Measurements from ENCODE around the gene CRAT. TPM values are rescaled to one million over a fixed set of nuclear protein-coding genes. Genes with fewer than 3 reads are reported as not detected.
"Not testable (repeated sequence)": the region's sequence is repeated elsewhere in the genome, so short reads cannot be mapped to it uniquely, and the experiment has no call there.

CRAT gene
- total RNA-seq, 1 experiment from 2014 or later, result 47.9 TPM

DNA sequence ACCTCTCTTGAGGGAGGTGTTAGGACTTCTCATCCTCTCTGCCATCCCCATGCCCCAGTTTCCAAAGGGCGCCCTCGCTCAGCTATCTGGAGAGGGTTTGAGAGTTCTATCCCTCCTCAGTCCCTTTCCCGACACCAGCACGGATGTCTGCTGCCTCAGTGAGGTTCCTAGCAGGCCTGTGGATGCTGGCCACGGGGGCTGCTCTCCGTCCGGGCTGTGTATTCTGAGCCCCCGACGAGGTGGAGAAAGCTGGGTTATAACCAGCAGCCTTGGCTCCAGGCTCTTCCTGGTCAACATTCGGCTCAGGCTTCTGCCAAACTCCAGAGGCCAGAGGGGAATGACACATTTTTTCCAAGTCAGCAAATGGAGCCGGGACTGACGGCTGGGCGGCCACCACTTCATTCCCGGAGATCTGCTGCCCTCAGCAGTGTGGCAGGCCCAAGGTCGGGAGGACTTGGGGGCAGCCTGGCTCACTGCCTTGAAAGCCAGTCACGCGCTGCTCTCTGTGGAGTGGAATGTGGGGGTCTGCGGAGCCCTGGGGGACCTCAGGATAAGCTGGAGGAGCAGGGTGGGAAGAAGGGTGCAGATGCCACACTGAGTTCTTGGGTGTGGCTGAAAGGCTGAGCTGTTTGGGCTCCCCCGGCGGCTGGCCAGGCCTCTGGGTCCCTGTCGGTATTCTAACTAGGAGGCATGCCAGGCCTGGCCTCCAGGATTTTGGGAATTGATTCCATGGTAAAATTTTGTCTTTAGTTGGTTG lies 28.1 kb upstream of the CRAT start:
- peak; percentile 39 for DNase-seq (ENCODE audit: low read depth)

DNA sequence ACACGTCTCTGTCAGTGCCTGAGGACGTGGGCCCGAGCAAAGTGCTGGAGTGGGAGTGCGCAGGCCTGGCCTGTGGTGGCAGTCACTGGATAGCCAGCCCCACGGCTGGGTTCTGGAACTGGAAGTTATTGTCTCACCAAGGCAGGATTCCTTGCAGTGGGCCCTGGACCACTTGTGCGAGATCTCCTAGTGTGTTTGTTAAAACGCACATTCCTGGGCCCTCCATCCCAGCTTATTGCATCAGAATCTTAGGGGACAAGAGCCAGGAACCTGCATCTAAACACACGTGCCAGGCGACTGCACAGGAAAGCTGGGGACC lies 27.5 kb upstream of the CRAT start:
- DNase-seq (ENCODE audit: low read depth), result no peak

DNA sequence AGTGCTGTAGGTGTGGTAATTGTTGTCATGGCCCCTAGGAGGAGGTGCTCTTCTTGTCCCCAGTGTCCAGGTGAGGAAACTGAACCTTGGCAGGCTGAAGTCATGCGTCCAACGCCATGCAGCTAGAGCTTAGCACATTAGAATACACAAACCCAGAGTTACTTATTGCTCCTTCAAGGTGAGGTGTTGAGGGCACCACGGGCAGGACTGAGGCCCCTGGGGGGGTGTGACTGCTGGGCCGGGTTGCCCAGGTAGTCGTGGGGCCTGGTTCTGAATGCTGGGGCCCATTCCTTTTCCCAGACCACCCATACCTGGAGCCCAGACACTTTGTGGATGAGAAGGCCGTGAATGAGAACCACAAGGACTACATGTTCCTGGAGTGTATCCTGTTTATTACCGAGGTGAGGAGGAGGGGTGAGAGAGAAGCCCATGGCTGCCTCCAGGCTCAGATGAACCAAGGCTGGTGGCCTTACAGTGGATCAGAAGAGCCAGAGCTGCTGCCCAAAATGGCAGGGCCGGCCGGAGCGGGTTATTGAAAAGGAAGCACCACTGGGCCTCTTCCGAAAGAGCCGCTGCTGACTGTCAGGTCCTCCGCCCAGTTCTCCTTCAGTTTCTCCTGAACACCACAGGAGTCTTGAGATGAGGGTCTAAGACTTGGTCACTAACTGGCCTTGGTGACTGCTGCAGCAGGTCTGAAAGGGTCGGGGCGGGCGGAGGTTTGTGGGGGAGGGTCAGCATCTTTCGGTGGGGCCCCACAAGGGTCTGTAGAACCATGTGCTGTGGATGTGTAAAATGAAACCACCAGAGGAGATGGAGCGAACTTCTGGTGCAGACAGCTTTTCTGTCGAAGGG lies 26.9 kb upstream of the CRAT start:
- no peak for DNase-seq (ENCODE audit: low read depth)

DNA sequence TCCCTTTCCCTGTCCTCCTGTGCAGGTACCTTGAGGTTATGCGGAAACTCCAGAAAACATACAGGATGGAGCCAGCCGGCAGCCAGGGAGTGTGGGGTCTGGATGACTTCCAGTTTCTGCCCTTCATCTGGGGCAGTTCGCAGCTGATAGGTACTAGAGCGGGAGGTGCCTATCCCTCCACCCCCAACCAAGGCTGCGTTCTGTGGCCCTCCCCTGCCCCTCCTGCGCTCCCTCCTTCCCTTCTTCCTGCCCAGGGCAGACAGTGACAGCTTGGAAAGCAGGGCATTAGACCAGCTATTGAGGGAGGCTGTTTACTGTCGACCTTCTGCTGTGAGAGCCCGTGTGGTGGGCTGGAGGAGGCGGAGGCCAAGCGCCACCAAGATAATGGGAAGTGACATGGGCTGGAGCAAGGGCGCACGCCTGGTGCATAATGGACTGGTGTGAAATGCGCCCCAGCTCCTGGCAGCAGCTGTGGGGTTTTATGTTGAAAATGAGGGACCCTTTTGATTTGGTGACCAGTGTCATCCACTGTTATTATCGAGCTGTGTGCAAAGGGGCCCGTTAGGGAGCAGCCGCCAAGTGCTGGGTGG lies 25.9 kb upstream of the CRAT start:
- DNase-seq (ENCODE audit: low read depth), result no peak

DNA sequence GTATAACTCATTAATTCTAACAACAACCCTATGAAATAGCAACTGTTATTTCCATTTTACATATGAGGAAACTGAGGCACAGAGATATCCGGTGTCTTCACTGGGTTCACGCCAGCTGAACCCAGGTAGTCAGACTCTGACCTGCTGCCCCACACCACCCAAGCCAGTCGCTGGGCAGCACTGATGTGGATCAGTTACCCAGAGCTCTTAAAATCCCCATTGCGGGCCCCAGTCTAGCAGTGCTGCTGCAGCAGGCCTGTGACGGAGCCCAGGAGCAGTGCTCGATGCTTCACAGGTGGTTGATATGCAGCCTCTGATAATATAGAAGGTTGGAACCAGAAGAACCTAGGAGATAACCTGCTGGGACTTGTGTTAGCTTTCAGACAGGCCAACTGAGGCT lies 24.9 kb upstream of the CRAT start:
- no peak for DNase-seq (ENCODE audit: low read depth)

DNA sequence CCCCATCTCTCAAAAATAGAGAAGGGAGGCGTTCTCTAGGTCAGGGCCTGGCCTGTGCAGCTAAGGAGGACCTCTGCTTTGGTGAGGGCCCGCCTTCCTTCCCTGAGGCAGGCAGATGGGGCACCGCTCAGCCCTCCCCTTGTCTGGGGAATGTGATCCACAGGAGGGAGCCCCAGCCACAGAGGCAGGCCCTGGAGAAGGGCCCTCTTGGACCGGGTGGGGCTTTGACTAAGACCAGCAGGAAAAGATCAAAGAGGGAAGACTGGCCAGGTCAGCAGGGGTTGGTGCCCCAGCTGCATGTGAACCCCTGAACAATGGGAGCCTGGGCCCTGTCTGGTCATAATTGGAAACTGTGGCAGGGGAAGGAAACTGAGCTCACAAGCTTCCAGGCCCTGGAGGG lies 22.5 kb upstream of the CRAT start:
- DNase-seq (ENCODE audit: low read depth), result no peak

DNA sequence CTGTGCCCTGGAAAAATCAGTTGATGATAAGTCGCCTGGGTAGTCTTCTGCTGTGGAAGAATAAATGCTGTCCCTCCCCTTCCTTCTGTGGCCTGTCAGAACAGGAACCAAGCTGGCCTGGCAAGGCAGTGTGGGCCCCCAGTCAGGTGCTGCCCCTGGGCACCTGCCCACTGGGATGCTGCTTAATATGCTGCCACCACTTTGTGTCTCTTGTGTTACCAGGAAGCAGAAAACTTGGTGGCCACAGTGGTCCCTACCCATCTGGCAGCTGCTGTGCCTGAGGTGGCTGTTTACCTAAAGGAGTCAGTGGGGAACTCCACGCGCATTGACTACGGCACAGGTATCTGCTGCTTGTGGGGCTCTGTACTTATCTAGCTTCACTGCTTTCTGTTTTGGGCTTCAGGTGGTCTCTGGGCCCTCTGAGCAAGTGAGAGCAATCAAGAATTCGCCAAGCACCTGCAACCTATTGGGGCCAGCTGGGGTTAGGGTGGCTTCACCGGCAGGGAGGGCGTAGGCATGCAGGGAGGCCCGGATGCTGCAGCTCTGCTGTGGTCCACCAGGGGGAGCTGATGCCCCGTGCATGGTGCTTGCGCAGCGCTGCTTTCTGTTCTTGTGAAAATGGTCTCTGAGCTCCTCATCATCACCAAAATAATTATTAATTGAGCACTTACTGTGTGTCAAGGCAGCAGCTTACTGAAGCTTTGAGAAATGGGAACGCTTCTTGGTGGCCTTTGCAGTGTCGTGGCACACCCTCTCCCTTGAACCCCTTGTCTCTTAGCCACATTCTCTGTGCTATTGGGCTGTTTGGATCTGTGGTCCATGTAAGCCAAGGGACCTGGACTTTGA lies 20.9 kb upstream of the CRAT start:
- DNase-seq (ENCODE audit: low read depth), result peak; percentile 42

DNA sequence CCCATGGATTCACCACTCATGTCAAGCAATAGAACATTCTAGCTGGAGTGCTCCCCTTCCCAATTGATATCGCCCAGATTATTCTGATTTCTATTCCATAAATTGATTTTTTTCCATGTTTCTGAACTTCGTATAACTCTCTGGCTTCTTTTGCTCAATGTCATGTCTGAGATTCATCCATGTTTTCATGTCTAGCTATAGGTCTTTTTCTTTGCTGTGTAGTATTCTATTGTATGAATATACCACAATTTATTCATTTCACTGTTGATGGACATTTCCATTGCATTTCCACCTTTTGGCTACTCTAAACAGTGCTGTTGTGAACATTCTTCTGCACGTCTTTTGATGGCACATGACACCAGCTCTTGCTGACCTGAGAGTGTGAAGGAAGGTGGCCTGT lies 20.2 kb upstream of the CRAT start:
- no peak for DNase-seq (ENCODE audit: low read depth)

DNA sequence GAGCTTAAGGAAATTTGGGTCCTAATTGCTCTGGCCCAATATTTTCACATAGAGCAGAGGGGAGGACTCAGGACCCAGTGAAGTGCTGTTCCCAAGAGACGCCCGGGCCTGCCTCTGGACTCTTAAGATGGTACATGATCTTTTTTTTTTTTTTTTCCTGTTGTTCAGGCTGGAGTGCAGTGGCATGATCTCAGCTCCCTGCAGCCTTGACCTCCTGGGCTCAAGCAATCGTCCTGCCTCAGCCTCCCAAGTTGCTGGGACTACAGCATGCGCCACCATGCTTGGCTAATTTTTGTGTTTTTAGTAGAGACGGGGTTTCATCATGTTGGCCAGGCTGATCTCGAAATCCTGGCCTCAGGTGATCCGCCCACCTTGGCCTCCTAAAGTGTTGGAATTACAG lies 19.7 kb upstream of the CRAT start:
- not testable (repeated sequence) for DNase-seq (ENCODE audit: low read depth)

DNA sequence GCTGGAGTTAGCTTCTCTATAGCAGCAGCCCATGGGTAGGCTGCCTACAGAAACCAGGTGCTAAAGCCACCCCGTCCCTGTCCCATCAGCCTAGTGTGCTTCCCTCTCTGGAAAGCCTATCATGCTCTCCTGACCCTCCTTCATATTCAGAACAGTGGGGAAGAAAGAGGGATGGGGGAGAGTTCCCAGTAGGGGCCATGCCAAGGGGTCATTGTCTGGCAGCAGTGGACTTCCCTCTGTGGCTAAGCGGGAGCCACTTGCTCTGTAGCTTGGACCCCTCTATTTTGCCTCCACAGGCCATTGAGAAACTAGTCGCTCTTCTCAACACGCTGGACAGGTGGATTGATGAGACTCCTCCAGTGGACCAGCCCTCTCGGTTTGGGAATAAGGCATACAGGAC lies 18.1 kb upstream of the CRAT start:
- no peak for DNase-seq (ENCODE audit: low read depth)

DNA sequence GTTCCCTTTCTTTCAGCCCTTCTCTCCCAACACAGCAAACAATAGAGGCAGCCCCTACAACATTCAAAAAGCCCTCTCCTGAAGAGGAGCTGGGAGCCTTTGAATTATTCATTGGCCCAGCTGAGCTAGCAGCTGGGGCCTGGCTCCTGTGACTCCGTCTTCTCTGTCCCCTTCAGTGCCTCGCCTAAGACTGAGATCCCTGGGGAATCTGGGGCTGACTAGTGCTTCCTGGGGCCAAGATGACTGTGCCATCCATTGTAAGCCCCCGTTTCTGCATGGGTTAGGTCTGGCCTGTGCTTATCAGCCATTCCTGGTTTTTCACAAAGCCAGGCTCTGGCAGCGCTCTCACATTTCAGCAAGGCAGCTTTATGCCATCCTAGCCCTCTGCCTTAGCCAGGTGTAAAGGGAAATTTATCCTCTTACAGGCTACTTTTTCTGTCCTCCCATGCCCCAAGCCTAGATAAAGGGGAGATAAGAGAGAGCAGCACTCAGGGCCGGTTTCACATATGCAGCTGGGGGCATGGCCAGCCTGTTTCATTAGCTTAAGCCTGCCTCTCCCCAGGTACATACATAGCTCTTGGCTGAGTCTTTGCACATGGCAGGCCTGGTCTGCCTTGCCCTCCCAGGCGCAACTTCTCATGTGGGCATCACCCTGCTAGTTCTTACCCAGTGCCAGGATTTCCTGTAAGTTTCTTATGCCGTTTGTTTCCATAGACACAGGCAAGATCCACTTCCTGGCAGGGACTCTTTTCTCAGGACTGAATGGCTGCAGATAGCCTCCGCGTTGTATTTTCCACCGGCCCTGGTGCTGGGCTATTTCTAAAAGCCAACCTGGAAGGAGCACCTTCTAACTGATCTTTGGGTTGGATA lies 16.4 kb upstream of the CRAT start:
- no peak for DNase-seq (ENCODE audit: low read depth)

DNA sequence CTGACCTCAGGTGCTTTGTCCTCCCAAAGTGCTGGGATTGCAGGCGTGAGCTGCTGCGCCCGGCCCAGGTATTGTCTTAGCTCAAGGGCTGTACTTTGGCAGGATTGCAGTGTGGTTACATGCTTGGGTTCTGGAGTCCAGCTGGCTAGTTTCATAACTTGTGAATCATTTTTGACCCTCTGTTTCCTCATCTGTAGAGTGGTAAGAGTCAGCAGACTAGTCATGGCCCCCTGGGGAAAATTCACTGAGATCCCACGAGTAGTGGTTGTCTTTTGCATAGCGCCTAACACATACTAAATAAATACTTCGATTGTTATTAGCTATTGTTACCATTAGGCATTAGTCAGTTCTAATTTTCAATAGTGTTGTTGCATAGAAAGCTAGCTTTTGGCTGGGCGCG lies 14.9 kb upstream of the CRAT start:
- DNase-seq (ENCODE audit: low read depth), result peak; percentile 92

DNA sequence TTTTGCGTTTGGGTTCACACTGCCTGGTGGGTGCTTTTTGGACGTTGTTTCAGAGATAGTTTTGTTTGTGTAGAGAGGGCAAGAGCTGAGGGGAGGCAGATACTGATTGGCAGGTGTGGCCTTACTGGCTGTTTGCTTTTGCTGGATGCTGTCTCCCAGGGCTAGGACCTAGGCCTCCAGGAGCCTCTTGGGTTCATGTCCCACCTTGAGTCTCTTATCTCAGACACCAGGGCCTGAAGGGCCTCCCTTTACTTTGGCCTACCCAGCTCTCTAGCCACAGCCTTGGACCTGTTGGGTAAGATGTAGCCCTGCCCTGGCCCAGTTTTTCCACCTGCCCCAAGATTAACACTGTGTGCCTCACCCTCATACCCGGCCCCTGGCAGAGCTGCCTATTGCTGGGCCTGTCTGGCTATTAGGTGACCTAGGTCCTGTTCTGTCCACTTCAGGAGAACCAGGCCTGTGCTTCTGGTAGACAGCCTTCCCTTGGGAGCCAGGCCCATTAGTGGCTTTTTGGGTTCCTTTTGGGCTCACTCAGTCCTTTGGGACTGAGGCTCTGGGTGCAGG lies 14.0 kb upstream of the CRAT start:
- no peak for DNase-seq (ENCODE audit: low read depth)

DNA sequence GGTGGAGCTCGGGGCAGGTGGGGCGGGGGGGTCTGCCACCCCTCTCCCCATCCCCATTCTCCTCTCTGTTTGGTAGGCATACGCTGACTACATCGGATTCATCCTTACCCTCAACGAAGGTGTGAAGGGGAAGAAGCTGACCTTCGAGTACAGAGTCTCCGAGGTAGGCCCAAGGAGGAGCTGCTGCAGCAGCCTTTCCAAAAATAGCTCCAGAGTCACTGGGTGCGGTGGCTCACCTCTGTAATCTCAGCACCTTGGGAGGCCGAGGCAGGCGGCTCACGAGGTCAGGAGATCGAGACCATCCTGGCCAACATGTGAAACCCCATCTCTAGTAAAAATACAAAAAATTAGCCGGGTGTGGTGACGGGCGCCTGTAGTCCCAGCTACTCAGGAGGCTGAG lies 12.4 kb upstream of the CRAT start:
- not testable (repeated sequence) for DNase-seq (ENCODE audit: low read depth)

DNA sequence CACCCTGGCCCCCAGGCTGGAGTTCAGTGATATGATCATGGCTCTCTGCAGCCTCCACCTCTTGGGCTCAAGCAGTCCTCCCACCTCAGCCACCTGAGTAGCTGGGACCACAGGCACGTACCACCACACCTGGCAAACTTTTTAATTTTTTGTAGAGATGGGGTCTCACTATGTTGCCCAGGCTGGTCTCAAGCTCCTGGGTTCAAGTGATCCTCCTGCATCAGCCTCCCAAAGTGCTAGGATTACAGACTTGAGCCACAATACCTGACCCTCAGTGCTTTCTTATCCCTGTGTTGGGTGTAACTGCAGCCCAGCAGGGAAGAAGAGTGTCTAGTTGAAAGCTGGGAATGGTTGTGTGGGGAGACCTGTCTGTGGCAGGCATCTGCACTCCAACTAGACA lies 11.5 kb upstream of the CRAT start:
- no peak for DNase-seq (ENCODE audit: low read depth)

DNA sequence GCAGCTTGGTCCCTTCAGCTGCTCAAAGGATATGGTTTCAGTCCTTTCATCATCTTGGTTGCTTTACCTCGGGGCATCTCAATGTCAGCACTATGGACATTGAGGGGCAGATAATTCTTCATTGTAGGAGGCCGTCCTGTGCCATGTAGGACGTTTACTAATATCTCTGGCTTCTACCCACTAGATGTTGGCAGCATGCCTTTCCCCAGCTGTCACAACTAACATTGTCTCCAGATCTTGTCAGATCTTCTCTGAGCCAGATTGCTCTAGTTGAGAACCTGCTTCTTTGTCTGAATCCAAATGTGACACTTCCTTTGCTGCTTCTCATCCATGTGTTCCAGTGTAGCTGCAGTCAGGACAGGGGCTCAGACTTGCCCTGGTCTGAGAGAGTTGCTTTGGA lies 10.9 kb upstream of the CRAT start:
- DNase-seq (ENCODE audit: low read depth), result peak; percentile 94

DNA sequence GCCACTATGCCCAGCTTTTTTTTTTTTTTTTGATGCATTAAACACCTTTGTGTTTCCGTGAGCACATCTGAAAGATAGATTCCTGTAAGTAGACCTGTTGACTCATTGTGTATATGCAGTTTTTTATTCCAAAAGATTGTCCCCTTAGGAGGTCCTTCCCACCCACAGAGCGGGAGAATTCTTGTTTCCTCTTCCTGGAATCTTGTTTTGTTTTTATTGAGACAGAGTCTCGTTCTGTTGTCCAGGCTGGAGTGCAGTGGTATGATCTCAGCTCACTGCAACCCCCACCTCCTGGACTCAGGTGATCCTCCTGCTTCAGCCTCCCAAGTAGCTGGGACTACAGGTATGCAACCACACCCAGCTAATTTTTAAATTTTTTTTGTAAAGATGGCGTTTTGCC lies 8.2 kb upstream of the CRAT start:
- no peak for DNase-seq (ENCODE audit: low read depth)

DNA sequence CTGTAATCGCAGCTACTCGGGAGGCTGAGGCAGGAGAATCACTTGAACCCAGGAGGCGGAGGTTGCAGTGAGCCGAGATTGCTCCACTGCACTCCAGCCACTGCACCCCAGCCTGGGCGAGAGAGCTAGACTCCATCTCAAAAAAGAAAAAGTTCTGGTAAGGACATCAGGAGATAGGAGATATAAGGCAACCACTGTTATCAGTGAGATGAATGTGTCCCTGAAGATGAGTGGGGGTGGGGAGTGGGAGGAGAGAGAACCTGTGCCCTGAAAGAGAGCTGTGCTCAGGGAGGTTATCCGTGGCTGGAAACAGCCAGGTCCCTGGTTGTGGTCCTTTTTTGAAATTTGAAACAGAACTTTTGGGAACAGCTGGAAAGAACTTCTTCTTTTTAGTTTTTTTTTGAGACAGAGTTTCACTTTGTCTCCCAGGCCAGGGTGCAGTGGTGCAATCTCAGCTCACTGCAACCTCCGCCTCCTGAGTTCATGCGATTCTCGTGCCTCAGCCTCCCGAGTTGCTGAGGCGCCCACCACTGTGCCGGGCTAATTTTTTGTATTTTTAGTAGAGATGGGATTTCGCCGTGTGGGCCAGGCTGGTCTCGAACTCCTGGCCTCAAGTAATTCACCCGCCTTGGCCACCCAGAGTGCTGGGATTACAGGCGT lies 3.2 kb upstream of the CRAT start:
- DNase-seq (ENCODE audit: low read depth), result no peak

DNA sequence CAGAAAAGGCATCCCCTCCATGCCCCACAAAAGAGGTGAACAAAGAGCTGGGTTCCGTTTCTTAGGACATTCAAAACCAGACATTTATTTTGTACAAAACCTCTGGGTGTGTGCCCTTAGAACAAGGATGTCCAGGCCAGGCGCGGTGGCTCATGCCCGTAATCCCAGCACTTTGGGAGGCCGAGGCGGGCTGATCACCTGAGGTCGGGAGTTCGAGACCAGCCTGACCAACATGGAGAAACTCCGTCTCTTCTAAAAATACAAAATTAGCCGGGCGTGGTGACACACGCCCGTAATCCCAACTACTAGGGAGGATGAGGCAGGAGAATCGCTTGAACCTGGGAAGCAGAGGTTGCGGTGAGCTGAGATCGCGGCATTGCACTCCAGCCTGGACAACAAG lies 1.9 kb upstream of the CRAT start:
- not testable (repeated sequence) for DNase-seq (ENCODE audit: low read depth)

DNA sequence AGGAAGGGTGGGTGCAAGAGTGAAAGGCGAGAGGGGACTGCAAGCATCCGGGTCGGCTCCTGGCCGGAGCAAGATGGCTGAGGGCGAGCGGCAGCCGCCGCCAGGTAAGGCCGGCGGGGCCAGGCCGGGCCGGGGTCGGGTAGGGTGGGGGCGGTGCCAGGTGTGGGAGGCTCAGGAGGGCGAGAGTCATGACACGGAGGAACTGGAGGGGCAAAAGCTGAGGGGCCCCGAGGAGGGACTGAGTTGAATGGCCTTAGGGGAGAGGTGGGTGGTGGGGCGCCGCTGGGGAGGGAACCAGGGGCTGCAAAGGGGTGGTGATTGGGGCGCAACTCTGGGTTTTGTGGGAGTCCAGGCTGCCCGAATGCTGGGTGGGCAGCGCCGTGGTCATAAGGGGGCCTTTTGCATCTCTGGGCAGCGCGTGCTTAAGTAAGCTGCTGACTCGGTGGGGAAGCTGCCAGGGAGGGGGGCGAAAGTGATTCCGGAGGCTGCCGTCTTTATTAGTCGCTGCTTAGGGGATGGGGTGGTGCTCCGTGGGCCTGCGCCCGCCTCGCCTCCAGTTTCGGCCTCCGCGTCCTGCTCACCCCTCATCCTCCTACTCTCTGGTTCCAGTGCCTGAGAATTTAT lies 1.0 kb upstream of the CRAT start:
- DNase-seq (ENCODE audit: low read depth), result peak; percentile 22
